22Rv1 (cell line): ENCODE results near the gene ETV3L.

ENCODE experiments used
- ZFX ChIP-seq: fragments of 450-650 bp; IDR thresholded peaks from 2 replicates; pipeline ENCODE4 v1.6.1; 2017; ENCODE audit warnings: antibody characterized with exemption, borderline replicate concordance
- TF ChIP-seq, protein P1 (sequence below): fragments of 450-650 bp; IDR thresholded peaks from 2 replicates; pipeline ENCODE4 v1.5.1; 2017; ENCODE audit warnings: mild to moderate bottlenecking

DNA sequence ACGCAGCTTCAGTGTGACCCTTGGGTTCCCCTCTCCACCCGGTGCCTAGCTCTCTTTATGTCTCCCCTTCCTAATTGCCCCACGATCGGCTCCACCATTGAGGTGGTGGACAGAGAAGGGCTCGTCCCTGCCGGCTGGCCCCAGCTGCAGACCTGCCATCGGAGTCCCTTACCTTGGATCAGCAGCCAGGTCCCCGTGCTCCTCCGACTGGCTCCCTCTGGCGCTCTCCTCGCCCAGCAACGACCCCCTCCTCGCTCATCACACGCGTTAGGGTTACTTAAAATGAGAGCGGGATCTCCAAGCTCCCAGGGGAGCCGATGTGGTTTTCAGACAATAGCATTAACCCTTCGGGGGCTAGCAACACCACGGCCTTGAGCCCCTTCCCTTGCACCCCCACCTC lies 8.1 kb upstream of the ETV3L start:
- TF ChIP-seq, protein P1, sequence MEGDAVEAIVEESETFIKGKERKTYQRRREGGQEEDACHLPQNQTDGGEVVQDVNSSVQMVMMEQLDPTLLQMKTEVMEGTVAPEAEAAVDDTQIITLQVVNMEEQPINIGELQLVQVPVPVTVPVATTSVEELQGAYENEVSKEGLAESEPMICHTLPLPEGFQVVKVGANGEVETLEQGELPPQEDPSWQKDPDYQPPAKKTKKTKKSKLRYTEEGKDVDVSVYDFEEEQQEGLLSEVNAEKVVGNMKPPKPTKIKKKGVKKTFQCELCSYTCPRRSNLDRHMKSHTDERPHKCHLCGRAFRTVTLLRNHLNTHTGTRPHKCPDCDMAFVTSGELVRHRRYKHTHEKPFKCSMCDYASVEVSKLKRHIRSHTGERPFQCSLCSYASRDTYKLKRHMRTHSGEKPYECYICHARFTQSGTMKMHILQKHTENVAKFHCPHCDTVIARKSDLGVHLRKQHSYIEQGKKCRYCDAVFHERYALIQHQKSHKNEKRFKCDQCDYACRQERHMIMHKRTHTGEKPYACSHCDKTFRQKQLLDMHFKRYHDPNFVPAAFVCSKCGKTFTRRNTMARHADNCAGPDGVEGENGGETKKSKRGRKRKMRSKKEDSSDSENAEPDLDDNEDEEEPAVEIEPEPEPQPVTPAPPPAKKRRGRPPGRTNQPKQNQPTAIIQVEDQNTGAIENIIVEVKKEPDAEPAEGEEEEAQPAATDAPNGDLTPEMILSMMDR: no peak
- TF ChIP-seq ZFX: no peak
